HEK293 (cell line): ENCODE results near the gene PNPLA3.
A peak's percentile ranks its signal among the peaks of the same experiment; 100 is the strongest.

Source experiments
- CTCF ChIA-PET: fragments of 350-600 bp; formaldehyde crosslinking; extraction: SDS; loops from one replicate; lab custom pipeline; 2021; ENCODE audit warnings: antibody characterized with exemption; lab: Yijun Ruan, JAX
- POLR2A ChIA-PET: fragments of 300-600 bp; formaldehyde crosslinking; extraction: SDS; loops from one replicate; lab custom pipeline; 2020; ENCODE audit warnings: antibody characterized with exemption, inconsistent platforms; lab: Yijun Ruan, JAX
- H3K27ac ChIP-seq: fragments of 200-500 bp; sonication (Bioruptor generic); 2 replicates; pipeline ENCODE4 v1.5.1; 2014; ENCODE audit warnings: low read depth, low read length, control low read depth, inconsistent platforms; ENCODE audit errors: extremely low read depth
- H3K36me3 ChIP-seq, 2 experiments: fragments of 200-500 bp in 1 of 2; sonication (Bioruptor generic) in 1 of 2; 1 replicate in 1 of 2; 2 replicates in 1 of 2; pipeline ENCODE4 v1.5.1; 2014 to 2017; ENCODE audit warnings: inconsistent platforms in 2 of 2, low read length in 2 of 2; ENCODE audit not compliant: control insufficient read depth in 2 of 2, insufficient read depth in 1 of 2
- H3K4me1 ChIP-seq: fragments of 200-500 bp; sonication (Bioruptor generic); 2 replicates; pipeline ENCODE4 v1.5.1; 2014; ENCODE audit warnings: mild to moderate bottlenecking, low read length, inconsistent platforms; ENCODE audit not compliant: control insufficient read depth, insufficient read depth
- H3K4me3 ChIP-seq: 2 replicates; pipeline ENCODE4 v1.5.1; 2011; ENCODE audit warnings: low read depth, mild to moderate bottlenecking, control low read depth, low read length, moderate library complexity
- H3K9me3 ChIP-seq: fragments of 200-500 bp; sonication (Bioruptor generic); 2 replicates; pipeline ENCODE4 v1.5.1; 2014; ENCODE audit warnings: low read depth, low read length, inconsistent platforms; ENCODE audit not compliant: control insufficient read depth, insufficient read depth
- BCL11B ChIP-seq: fragments of 450-650 bp; formaldehyde crosslinking; IDR thresholded peaks from 2 replicates; pipeline ENCODE4 v1.5.1; 2016; ENCODE audit warnings: low read depth, missing biosample characterization, missing genetic modification characterization
- EGR2 ChIP-seq: fragments of 450-650 bp; formaldehyde crosslinking; IDR thresholded peaks from 2 replicates; pipeline ENCODE4 v1.5.1; 2016; ENCODE audit warnings: low read depth, missing biosample characterization, missing genetic modification characterization
- FEZF1 ChIP-seq: fragments of 450-650 bp; formaldehyde crosslinking; IDR thresholded peaks from 2 replicates; pipeline ENCODE4 v1.5.1; 2016; ENCODE audit warnings: missing biosample characterization, missing genetic modification characterization
- GFI1B ChIP-seq: fragments of 450-650 bp; formaldehyde crosslinking; IDR thresholded peaks from 2 replicates; pipeline ENCODE4 v1.5.1; 2016; ENCODE audit warnings: missing biosample characterization, missing genetic modification characterization
- GLI2 ChIP-seq: fragments of 450-650 bp; formaldehyde crosslinking; IDR thresholded peaks from 2 replicates; pipeline ENCODE4; 2017; ENCODE audit warnings: missing biosample characterization, missing genetic modification characterization, low read depth, borderline replicate concordance
- KLF1 ChIP-seq: fragments of 450-650 bp; formaldehyde crosslinking; IDR thresholded peaks from 2 replicates; pipeline ENCODE4 v1.5.1; 2016; ENCODE audit warnings: missing biosample characterization, missing genetic modification characterization
- KLF8 ChIP-seq: fragments of 450-650 bp; formaldehyde crosslinking; IDR thresholded peaks from 2 replicates; pipeline ENCODE4 v1.5.1; 2016; ENCODE audit warnings: missing biosample characterization, missing genetic modification characterization
- OVOL3 ChIP-seq: fragments of 450-650 bp; formaldehyde crosslinking; IDR thresholded peaks from 2 replicates; pipeline ENCODE4 v1.5.1; 2016; ENCODE audit warnings: missing biosample characterization, missing genetic modification characterization
- PRDM1 ChIP-seq: fragments of 450-650 bp; formaldehyde crosslinking; IDR thresholded peaks from 2 replicates; pipeline ENCODE4; 2016; ENCODE audit warnings: missing biosample characterization, missing genetic modification characterization
- REPIN1 ChIP-seq: fragments of 450-650 bp; formaldehyde crosslinking; IDR thresholded peaks from 2 replicates; pipeline ENCODE4 v1.5.1; 2017; ENCODE audit warnings: missing biosample characterization, missing genetic modification characterization, low read depth
- SETDB1 ChIP-seq: IDR thresholded peaks from one replicate; pipeline ENCODE4 v1.6.1; 2017; ENCODE audit warnings: mild to moderate bottlenecking, low read length, moderate library complexity, mixed read lengths; ENCODE audit not compliant: insufficient read length
- SP2 ChIP-seq: fragments of 450-650 bp; formaldehyde crosslinking; IDR thresholded peaks from 2 replicates; pipeline ENCODE4 v1.5.1; 2016; ENCODE audit warnings: missing biosample characterization, missing genetic modification characterization
- ZBTB20 ChIP-seq: fragments of 450-650 bp; formaldehyde crosslinking; IDR thresholded peaks from 2 replicates; pipeline ENCODE4 v1.5.1; 2016; ENCODE audit warnings: missing biosample characterization, missing genetic modification characterization
- ZNF121 ChIP-seq: fragments of 450-650 bp; formaldehyde crosslinking; IDR thresholded peaks from 2 replicates; pipeline ENCODE4 v1.5.1; 2016; ENCODE audit warnings: missing biosample characterization, missing genetic modification characterization
- ZNF174 ChIP-seq: fragments of 450-650 bp; formaldehyde crosslinking; IDR thresholded peaks from 2 replicates; pipeline ENCODE4 v1.5.0; 2017; ENCODE audit warnings: missing biosample characterization, mild to moderate bottlenecking, missing genetic modification characterization
- ZNF175 ChIP-seq: fragments of 450-650 bp; formaldehyde crosslinking; IDR thresholded peaks from 2 replicates; pipeline ENCODE4 v1.5.1; 2016; ENCODE audit warnings: missing biosample characterization, missing genetic modification characterization
- ZNF211 ChIP-seq: fragments of 450-650 bp; formaldehyde crosslinking; IDR thresholded peaks from 2 replicates; pipeline ENCODE4 v1.5.1; 2016; ENCODE audit warnings: low read depth, missing biosample characterization, missing genetic modification characterization
- ZNF248 ChIP-seq: fragments of 450-650 bp; formaldehyde crosslinking; IDR thresholded peaks from 2 replicates; pipeline ENCODE4 v1.5.1; 2017; ENCODE audit warnings: missing biosample characterization, missing genetic modification characterization
- ZNF48 ChIP-seq: fragments of 450-650 bp; formaldehyde crosslinking; IDR thresholded peaks from 2 replicates; pipeline ENCODE4 v1.5.1; 2016; ENCODE audit warnings: missing biosample characterization, missing genetic modification characterization
- ZNF571 ChIP-seq: fragments of 450-650 bp; formaldehyde crosslinking; IDR thresholded peaks from 2 replicates; pipeline ENCODE4 v1.5.0; 2017; ENCODE audit warnings: missing biosample characterization, missing genetic modification characterization
- ZNF768 ChIP-seq: fragments of 450-650 bp; formaldehyde crosslinking; IDR thresholded peaks from 2 replicates; pipeline ENCODE4 v1.5.1; 2018; ENCODE audit warnings: missing biosample characterization, mild to moderate bottlenecking, missing genetic modification characterization
- ZSCAN30 ChIP-seq: fragments of 450-650 bp; IDR thresholded peaks from 2 replicates; pipeline ENCODE4 v1.5.1; 2018; ENCODE audit warnings: missing biosample characterization, mild to moderate bottlenecking, missing genetic modification characterization, moderate library complexity
- TF ChIP-seq, protein P1 (sequence below): fragments of 450-650 bp; formaldehyde crosslinking; IDR thresholded peaks from 2 replicates; pipeline ENCODE4 v1.5.1; 2016; ENCODE audit warnings: missing biosample characterization, missing genetic modification characterization
- TF ChIP-seq, protein P2 (sequence below): sonication (generic); formaldehyde crosslinking; IDR thresholded peaks from 2 replicates; pipeline ENCODE4 v1.8.1; 2022; ENCODE audit warnings: mild to moderate bottlenecking, moderate library complexity, missing genetic modification reagents
- TF ChIP-seq, protein P3 (sequence below): IDR thresholded peaks from 2 replicates; pipeline ENCODE4 v1.6.1; 2011; ENCODE audit warnings: mild to moderate bottlenecking, low read depth, low read length, borderline replicate concordance
- TF ChIP-seq, protein P4 (sequence below): fragments of 450-650 bp; formaldehyde crosslinking; IDR thresholded peaks from 2 replicates; pipeline ENCODE4 v1.5.1; 2017; ENCODE audit warnings: missing biosample characterization, missing genetic modification characterization

PNPLA3 gene

DNA sequence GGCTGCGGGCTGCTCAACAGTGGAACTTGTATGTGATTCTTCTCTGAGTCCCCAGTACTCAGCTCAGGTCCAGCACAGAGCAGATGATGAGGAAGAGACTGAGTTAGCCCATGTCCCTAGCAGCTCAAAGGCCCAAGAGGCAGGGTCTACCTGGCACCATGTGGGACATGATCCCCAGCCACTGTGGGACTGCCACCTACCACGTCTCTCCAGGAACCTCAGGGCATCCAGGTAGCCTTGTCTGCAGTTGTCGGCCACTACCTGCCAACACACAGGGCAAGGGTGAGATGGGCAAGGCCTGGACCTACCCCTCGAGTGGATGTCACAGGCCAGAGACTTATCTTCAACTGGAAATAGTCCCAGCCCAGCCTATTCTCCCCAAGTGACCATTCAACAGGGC lies 36.2 kb upstream of the PNPLA3 start:
- POLR2A ChIA-PET, result no interaction called here
- CTCF ChIA-PET, result interaction anchor here (0.7 to 1.4 kb wide), 7 partner anchors 19 to 738 kb away, joined by 3 to 8 read pairs (median 4); no protein-coding TSS in a partner anchor

DNA sequence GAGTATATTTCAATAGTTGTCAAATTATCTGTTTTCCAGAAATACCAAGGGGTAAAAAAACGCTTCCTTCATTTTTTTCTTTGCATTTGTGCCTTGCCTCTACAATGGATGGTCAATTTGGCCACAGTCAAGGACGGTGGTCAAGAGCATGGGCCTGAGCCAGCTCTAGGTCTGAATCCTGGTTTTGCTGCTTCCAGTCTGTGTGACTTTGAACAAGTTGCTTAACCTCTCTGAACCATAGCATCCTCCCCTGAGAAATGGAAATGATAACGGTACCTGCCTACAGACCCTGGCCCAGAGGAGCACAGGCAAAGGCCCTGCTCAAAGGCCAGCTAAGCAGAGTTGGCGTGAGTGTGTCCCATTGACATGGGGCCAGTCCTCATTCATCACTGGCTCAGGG lies 34.9 kb upstream of the PNPLA3 start:
- Histone ChIP-seq H3K4me3 (no peak overlapping the region), H3K9me3 (no peaks in the 10 kb centered on the region), H3K36me3 (no peaks in the 10 kb centered on the region), H3K27ac (no peak overlapping the region), H3K4me1 (no peaks in the 10 kb centered on the region; the same call in 1 of the 2 replicates)
- POLR2A ChIA-PET, result no interaction called here
- peak; percentile 53; the same call in 1 of the 2 replicates for TF ChIP-seq ZNF768 (tag by site-specific recombination)
- no peak for TF ChIP-seq ZNF121 (tag by site-specific recombination)
- CTCF ChIA-PET, result no interaction called here

More for the DNA sequence above, 36.2 kb upstream of the PNPLA3 start:
- Histone ChIP-seq H3K9me3 (no peaks in the 10 kb centered on the region), H3K27ac (no peak overlapping the region), H3K4me3 (no peak overlapping the region), H3K4me1 (no peaks in the 10 kb centered on the region; the same call in 1 of the 2 replicates), H3K36me3 (no peaks in the 10 kb centered on the region)
- no peak for TF ChIP-seq EGR2 (tag by site-specific recombination)
- TF ChIP-seq GFI1B (tag by site-specific recombination), result no peak
- TF ChIP-seq ZNF571 (tag by site-specific recombination), result no peak
- TF ChIP-seq FEZF1, result no peak
- TF ChIP-seq GLI2, result no peak
- TF ChIP-seq REPIN1 (tag by site-specific recombination), result no peak
- TF ChIP-seq KLF1 (tag by site-specific recombination), result no peak
- no peak for TF ChIP-seq ZNF48
- no peak for TF ChIP-seq ZSCAN30 (tag by site-specific recombination)
- no peak for TF ChIP-seq ZBTB20 (tag by site-specific recombination)
- TF ChIP-seq ZNF211 (tag by site-specific recombination), result no peak
- TF ChIP-seq, protein P1, sequence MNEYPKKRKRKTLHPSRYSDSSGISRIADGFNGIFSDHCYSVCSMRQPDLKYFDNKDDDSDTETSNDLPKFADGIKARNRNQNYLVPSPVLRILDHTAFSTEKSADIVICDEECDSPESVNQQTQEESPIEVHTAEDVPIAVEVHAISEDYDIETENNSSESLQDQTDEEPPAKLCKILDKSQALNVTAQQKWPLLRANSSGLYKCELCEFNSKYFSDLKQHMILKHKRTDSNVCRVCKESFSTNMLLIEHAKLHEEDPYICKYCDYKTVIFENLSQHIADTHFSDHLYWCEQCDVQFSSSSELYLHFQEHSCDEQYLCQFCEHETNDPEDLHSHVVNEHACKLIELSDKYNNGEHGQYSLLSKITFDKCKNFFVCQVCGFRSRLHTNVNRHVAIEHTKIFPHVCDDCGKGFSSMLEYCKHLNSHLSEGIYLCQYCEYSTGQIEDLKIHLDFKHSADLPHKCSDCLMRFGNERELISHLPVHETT (tag by site-specific recombination), result no peak
- no peak for TF ChIP-seq PRDM1 (tag by site-specific recombination)
- TF ChIP-seq, protein P2, sequence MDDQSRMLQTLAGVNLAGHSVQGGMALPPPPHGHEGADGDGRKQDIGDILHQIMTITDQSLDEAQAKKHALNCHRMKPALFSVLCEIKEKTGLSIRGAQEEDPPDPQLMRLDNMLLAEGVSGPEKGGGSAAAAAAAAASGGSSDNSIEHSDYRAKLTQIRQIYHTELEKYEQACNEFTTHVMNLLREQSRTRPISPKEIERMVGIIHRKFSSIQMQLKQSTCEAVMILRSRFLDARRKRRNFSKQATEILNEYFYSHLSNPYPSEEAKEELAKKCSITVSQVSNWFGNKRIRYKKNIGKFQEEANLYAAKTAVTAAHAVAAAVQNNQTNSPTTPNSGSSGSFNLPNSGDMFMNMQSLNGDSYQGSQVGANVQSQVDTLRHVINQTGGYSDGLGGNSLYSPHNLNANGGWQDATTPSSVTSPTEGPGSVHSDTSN, result no peak
- no peak for TF ChIP-seq SETDB1
- TF ChIP-seq ZNF174 (tag by site-specific recombination), result no peak

DNA sequence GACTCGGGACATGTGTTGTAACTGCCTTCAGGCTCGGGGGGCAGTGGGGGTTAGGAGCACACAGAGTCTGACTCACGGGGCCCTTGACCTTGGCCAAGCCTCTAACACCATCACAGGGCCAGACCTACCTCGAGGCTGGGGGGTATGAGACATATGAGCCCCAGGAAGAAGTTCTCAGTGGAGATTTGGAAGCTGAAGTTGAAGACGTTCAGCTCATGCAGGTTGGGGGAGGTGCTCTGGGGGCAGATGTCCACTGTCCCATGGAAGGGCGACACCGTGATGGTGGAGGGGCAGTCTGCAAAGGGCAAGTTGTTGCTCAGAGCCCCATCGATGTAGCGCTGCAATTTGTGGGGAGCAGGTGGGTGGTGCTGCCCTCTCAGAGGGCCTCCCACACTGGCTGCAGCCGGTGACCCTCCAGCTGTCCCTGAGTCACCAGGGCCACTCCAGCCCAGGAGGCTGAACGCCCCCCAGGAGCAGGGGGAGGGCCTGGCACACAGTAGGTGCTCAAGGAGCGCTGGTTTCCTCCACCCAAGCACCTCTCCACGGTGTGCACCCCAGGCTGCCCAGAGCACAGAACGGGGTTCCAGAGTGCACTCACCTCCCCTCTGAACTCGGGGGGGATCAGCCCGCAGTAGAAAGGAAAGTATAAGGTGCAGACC lies 34.3 kb upstream of the PNPLA3 start:
- TF ChIP-seq KLF8 (tag by site-specific recombination) (no peak), ZNF175 (tag by site-specific recombination) (no peak), ZNF248 (no peak), SP2 (no peak), OVOL3 (tag by site-specific recombination) (no peak), BCL11B (tag by site-specific recombination) (no peak)
- TF ChIP-seq, protein P3, sequence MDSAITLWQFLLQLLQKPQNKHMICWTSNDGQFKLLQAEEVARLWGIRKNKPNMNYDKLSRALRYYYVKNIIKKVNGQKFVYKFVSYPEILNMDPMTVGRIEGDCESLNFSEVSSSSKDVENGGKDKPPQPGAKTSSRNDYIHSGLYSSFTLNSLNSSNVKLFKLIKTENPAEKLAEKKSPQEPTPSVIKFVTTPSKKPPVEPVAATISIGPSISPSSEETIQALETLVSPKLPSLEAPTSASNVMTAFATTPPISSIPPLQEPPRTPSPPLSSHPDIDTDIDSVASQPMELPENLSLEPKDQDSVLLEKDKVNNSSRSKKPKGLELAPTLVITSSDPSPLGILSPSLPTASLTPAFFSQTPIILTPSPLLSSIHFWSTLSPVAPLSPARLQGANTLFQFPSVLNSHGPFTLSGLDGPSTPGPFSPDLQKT, result no peak
- TF ChIP-seq, protein P4, sequence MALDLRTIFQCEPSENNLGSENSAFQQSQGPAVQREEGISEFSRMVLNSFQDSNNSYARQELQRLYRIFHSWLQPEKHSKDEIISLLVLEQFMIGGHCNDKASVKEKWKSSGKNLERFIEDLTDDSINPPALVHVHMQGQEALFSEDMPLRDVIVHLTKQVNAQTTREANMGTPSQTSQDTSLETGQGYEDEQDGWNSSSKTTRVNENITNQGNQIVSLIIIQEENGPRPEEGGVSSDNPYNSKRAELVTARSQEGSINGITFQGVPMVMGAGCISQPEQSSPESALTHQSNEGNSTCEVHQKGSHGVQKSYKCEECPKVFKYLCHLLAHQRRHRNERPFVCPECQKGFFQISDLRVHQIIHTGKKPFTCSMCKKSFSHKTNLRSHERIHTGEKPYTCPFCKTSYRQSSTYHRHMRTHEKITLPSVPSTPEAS (tag by site-specific recombination), result no peak
- Histone ChIP-seq H3K4me1 (no peaks in the 10 kb centered on the region; the same call in 1 of the 2 replicates), H3K9me3 (no peaks in the 10 kb centered on the region), H3K27ac (no peak overlapping the region), H3K4me3 (no peak overlapping the region), H3K36me3 (no peaks in the 10 kb centered on the region)
- POLR2A ChIA-PET, result no interaction called here
- CTCF ChIA-PET, result no interaction called here
